Head of caudate nucleus (tissue), 42 donors: ENCODE results near the gene PTBP1.
A peak's percentile ranks its signal among the peaks of the same experiment; 100 is the strongest.

Experiments used
- DNase-seq, 42 donors: peaks; one replicate each; pipeline versions ENCODE4 v3.0.0 to v3.0.0-alpha.2; 2020 to 2021; ENCODE audit warnings: mixed read lengths in 7 of 42
- intact Hi-C: fragments of 100-400 bp; cut with DNase I; formaldehyde crosslinking; loops from one replicate; pipeline ENCODE4 v1.15.0; 2022

The PTBP1 gene

DNA sequence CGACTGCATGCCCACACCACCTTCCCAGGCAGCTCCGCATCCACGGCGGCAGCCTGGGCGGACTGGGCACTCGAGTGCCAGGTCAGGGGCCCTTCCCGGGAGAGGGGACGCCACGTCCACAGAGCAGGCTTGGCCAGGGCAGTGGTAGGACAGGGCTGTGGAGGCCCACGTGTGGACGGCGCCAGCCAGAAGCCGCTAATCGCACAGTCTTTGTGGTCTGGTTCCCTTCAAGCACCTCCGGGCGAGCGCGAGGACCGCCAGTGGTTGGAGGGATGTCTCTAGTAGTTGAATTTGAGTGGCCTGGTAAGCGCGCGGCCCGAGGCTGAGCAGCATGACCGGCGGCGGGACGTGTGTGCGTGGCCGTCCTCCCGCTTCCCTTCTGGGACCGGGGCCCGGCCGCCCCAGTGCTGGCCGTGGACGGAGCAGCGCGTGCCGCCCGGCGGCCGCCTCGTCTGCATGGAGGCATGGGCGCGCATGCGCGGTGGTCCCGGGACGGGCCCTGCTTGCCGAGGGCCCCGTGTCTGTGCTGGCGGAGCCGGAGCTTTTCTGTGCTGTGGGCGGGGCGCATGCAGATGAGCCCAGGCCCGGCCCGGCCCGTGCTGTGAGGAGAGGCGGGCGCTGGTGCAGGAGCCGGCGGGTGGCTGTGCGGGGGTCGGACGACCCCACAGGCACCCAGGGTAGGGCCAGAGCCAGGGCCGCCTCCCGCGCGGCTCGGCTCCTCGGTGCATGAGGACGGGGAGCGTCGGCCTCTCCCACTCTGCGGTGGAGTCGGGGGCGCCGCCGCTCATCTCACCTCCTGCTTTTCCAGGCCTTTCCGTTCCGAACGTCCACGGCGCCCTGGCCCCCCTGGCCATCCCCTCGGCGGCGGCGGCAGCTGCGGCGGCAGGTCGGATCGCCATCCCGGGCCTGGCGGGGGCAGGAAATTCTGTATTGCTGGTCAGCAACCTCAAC is 8.6 kb downstream of the PTBP1 start:
- intact Hi-C loops, result no loop called here
- no peak for DNase-seq

DNA sequence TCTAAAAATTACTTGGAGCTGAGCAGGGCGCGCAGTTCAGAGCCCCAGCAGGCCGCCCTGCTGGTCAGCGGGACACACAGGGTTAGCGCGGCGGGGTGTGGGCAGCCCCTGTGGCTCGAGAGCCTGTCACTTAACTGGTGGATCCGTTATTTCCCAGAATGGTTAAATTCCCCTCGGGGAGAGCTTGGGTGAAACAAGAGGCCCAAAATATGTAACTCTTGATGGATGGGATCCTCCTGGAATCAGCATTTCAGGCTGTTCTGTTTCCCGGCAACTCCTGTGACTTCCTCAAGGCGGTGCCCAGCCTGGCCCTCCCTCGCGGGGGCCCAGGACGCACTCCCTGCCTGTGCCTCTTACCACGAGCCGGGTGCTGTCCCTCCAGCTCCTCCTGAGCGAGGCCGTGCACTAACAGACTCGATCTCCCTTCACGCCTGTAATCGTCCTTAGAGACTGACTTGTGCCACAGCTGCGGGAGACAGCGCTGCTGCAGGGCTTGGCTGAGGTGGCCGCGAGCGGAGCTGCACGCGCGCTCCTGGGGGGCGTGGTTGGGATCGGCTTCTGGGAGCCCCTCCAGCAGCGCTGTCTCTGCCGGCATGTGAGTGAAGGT is 9.7 kb downstream of the PTBP1 start:
- intact Hi-C loops, result no loop called here
- DNase-seq, result no peak

DNA sequence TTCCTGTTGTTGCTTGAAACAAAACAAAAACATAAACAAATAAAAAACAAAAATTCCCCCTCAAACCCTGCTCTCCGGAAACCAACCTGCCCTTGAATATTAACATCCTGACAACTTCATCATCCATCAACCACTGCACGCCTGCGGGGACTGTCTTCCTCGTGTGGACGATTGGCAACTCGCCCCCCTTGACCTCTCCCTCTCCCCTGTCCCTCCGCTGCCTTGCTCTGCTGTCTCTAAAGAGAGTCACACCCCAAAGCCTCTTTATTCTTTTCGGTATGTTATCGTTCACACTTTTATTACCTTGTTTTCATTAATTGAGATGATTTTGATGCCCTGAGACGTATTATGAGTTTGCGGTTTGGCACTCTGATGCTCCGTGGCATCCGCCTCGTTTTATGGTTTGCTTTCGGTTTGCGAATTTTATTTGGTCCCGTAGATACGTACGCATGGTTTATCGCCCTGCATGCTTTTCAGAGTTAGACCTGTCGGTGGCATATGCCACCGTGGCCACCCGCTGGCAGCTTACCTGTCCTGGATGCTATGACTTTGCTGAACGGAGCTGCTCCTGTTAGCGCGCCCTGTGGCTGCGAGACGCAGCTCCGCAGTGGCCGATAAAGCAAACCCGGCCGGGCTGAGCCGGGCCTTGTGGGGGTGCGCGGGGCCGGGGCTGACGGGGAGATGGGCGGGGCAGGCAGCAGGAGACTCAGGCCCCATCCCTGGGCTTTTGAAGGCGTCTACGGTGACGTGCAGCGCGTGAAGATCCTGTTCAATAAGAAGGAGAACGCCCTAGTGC is 10.6 kb downstream of the PTBP1 start:
- intact Hi-C loops, result no loop called here
- no peak for DNase-seq

DNA sequence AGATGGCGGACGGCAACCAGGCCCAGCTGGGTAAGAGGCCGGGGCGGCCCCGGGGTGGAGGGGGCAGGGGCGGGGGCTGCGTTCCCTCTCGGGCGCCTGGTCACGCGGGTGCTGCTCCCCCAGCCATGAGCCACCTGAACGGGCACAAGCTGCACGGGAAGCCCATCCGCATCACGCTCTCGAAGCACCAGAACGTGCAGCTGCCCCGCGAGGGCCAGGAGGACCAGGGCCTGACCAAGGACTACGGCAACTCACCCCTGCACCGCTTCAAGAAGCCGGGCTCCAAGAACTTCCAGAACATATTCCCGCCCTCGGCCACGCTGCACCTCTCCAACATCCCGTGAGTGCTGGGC is 11.1 kb downstream of the PTBP1 start:
- intact Hi-C loops, result no loop called here
- DNase-seq, result peak in 1 of 42 donors; percentile 7

DNA sequence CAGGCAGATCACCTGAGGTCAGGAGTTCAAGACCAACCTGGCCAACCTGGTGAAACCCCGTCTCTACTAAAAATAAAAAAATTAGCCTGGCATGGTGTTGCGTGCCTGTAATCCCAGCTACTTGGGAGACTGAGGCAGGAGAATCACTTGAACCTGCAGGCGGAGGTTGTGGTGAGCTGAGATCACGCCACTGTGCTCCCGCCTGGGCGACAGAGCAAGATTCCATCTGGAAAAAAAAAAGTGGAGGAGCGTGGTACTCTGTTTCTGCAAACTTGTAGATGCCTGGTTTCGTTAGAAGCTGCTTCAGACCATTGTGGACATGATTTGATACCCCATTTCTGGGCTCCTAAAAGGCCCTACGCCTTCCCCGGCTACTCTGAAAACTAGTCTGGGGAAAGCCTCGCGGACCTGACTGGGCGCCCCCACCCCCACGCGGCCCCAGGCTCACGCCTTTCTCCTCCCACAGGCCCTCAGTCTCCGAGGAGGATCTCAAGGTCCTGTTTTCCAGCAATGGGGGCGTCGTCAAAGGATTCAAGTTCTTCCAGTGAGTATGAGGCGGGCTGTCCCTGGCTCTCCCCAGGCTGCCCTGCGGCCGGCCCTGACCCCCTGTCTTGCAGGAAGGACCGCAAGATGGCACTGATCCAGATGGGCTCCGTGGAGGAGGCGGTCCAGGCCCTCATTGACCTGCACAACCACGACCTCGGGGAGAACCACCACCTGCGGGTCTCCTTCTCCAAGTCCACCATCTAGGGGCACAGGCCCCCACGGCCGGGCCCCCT is 13.0 kb downstream of the PTBP1 start:
- peak in 1 of 42 donors; percentile 12 for DNase-seq
- intact Hi-C loops, result no loop called here

DNA sequence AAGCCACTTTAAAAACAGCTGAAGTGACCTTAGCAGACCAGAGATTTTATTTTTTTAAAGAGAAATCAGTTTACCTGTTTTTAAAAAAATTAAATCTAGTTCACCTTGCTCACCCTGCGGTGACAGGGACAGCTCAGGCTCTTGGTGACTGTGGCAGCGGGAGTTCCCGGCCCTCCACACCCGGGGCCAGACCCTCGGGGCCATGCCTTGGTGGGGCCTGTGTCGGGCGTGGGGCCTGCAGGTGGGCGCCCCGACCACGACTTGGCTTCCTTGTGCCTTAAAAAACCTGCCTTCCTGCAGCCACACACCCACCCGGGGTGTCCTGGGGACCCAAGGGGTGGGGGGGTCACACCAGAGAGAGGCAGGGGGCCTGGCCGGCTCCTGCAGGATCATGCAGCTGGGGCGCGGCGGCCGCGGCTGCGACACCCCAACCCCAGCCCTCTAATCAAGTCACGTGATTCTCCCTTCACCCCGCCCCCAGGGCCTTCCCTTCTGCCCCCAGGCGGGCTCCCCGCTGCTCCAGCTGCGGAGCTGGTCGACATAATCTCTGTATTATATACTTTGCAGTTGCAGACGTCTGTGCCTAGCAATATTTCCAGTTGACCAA is 13.7 kb downstream of the PTBP1 start:
- peak in 1 of 42 donors; percentile 10 for DNase-seq
- intact Hi-C loops, result no loop called here

DNA sequence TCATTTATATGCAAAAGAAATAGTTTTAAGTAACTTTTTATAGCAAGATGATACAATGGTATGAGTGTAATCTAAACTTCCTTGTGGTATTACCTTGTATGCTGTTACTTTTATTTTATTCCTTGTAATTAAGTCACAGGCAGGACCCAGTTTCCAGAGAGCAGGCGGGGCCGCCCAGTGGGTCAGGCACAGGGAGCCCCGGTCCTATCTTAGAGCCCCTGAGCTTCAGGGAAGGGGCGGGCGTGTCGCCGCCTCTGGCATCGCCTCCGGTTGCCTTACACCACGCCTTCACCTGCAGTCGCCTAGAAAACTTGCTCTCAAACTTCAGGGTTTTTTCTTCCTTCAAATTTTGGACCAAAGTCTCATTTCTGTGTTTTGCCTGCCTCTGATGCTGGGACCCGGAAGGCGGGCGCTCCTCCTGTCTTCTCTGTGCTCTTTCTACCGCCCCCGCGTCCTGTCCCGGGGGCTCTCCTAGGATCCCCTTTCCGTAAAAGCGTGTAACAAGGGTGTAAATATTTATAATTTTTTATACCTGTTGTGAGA is 14.3 kb downstream of the PTBP1 start:
- intact Hi-C loops, result no loop called here

DNA sequence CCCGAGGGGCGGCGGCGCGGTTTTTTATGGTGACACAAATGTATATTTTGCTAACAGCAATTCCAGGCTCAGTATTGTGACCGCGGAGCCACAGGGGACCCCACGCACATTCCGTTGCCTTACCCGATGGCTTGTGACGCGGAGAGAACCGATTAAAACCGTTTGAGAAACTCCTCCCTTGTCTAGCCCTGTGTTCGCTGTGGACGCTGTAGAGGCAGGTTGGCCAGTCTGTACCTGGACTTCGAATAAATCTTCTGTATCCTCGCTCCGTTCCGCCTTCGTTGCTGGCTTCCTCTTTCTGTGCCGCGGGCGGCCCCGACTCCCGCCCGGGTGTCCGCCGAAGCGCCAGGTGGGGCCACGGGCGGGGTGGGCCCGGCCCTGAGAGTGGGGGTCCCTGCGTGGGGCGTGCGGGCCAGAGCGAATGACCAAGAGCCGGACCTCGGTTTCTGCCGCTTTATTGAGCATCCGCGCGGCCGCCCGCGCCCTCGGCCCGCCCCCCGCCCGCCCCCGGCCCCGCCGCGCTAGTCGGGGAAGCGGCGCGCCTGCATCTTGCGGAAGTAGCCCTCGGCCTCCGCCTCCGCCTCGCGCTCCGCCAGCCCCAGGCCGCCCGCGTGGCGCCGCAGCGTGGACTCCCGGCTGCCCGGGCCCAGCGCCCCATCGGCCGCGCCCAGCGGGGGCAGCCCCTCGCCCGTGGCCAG is 14.9 kb downstream of the PTBP1 start:
- intact Hi-C loops, result no loop called here

More for the DNA sequence above, 14.3 kb downstream of the PTBP1 start:
- DNase-seq, result peak in 1 of 42 donors; percentile 12

DNA sequence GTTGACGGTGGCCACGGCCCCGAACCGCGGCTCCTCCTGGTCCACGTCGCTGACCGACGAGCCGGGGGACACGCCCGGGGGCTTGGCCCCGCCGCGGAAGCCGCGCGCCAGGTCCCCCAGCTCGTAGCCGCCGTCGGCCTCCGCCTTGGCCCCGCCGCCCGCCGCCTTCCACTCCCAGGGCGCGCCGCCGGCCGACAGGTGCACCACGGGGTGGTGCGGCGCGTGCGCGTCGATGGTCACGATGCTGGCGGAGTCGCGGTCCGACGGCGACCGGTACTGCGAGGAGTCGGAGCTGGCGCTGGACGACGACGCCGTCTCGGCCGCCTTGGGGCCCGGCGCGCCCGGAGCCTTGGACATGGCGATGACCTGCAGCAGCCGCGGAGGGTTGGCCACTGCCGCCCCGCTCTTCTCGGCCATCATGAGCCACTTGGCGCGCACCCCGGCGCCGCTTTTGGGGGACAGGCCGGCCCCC is 15.5 kb downstream of the PTBP1 start:
- DNase-seq, result no peak
- intact Hi-C loops, result no loop called here

More for the DNA sequence above, 14.9 kb downstream of the PTBP1 start:
- DNase-seq, result no peak

DNA sequence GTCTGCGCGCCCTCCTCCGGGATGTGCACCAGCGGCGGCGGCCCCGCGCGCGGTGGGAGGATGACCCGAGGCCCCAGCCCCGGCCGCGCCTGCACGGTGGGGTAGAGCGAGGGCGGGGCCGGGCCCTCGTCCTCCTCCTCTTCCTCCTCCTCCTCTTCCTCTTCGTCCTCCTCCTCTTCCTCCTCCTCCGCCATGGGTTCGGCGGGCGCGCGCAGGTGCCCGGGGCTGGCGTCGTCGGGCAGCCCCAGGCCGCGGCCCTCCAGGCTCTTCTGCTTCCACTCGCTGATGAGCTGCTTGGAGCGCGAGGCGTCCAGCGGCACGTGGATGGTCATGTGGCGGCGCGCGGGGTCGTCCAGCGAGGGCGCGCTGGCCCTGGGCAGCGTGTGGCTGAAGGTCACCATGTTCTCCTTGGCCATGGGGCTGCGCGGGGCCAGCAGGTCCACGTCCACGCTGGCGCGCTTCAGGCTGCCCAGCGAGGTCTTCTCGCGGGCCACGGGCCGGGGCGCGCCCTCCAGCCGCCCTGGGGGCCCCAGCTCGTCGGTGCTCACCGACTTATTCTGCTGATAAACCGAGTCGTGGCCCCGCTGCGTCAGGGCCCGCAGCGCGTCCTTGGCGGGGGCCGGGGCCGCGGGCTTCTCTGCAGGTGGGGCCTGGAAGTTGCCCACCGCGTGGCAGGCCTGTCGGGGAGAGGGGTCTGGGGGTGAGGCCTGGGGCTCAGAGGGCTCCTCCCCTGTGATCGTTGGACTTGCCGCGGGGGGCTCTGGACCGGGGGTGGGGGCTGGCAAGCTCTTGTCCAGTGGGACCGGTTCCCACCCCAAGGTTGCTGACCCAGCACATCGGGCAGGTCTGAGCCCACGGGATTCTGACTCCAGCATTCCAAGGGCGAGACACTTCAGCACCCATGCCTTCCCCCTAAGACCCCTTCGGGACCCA is 16.2 kb downstream of the PTBP1 start:
- DNase-seq, result peak in 1 of 42 donors; percentile 8
- intact Hi-C loops, result no loop called here

DNA sequence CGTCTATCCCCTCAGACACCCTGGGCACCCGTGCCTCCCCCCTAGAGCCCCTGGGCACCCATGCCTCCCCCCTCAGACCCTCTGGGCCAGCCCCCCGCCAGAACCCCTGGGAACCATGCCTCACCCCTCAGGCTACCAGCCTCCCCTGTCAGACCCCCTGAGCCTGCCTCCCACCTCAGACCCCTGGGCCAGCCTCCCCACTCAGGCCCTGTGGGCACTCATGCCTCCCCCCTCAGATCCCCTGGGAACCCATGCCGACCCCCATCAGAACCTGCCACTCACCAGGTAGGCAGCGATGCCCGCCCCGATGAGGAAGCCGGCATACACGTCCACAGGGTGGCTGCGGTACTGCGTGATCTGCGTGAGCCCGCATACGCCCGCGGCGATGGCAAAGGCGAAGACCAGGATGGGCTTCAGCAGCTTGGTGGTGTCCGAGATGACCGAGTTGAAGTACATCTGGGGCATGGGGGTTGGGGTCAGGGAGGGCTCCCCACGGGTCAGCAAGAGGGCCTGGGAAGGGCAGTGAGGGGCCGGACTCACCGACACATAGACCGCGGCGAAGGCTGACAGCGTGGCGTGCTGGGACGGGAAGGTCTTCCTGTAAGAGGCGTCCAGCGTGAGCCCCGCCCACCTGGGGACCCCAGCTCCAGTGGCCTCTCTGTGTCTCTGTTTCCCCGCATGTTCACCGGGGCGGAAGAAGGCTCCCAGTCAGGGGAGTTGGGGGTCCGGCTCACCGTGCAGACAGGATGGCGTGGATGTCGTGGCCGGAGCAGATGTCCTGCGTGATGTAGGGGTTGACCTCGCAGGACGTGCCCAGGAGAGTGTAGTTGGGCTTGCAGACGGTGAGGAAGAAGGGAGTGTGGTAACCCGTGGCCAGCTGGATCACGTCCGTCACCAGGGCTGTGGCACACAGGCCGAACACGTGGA is 17.2 kb downstream of the PTBP1 start:
- no peak for DNase-seq
- intact Hi-C loops, result no loop called here

DNA sequence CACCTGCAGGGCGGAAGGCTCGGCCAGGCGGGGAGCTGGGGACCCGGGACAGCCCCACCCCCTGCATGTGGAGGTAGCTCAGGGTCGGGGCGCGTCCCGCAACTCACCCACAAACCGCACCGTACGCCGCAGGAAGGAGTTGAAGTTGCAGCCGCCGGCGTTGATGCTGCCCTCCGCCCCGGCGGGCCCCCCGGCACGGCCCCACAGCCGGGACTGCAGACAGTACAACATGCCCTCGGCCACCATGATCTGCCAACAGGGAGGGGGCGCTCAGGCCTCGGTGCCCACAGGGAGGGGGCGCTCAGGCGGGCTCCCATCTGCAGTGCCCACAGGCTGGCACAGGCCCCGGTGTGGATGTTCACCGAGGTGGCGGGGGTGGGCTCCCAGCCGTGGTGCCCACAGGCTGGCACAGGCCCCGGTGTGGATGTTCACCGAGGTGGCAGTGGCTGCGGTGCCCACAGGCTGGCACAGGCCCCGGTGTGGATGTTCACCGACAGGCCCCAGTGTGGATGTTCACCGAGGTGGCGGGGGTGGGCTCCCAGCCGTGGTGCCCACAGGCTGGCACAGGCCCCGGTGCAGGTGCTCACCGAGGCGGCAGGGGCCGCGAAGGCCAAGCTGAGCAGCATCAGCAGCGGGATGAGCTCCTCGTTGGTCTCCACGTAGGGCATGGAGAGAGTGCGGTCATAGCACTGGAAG is 18.0 kb downstream of the PTBP1 start:
- DNase-seq, result no peak
- intact Hi-C loops, result no loop called here

DNA sequence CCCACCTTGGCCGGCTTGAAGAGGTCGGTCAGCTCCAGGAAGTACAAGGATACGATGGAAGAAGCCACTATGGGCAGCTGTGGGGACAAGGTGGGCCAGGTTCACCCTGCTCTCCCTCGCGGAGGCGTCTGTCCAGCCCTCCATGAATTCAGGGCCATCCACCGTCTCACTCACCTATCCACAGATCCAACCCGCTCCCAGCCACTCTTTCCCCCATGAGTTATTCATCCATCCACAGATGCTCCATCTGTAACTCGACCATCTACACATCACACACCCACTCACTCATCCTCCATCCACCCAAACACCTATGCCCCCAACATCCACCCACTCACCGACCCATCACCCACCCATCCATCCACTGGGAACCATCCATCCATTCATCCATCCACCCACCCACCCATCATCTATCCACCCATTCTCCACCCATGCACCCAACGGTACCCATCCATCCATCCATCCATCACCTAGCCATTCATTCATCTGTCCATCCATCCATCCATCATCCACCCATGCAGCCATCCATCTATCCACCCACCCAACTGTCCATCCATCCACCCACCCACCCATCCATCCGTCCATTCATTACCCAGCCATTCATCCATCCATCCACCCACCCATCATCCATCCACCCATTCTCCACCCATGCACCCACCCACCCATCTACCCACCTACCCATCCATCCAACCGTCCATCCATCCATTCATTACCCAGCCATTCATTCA is 18.7 kb downstream of the PTBP1 start:
- intact Hi-C loops, result no loop called here
- no peak for DNase-seq

DNA sequence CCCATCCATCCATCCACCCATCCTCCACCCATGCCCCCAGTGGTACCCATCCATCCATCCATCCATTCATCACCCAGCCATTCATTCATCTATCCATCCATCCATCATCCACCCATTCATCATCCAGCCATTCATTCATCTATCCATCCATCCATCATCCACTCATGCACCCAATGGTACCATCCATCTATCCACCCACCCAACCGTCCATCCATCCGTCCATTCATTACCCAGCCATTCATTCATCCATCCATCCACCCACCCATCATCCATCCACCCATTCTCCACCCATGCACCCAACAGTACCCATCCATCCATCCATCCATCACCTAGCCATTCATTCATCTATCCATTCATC is 19.2 kb downstream of the PTBP1 start:
- DNase-seq, result no peak
- intact Hi-C loops, result no loop called here
